Endothelial cell of umbilical vein (primary cell): Measurements from ENCODE around the gene RUFY3. TPM values are rescaled to one million over a fixed set of nuclear protein-coding genes. Genes with fewer than 3 reads are reported as not detected.

Source experiments
- BruUV-seq: library from RNA; stranded (reverse); fragments of 400-500 nt; replicated peaks from 2 replicates; lab custom pipeline; 2021; lab: Mats Ljungman, UMichigan
- CTCF ChIA-PET: fragments of 300-600, 350-600 bp; sonication (Branson Sonifier 250); formaldehyde crosslinking; loops from one replicate; lab custom pipeline; 2021; ENCODE audit warnings: antibody characterized with exemption, inconsistent platforms; lab: Charles Lee
- POLR2A ChIA-PET: fragments of 300-600, 350-600 bp; sonication (Branson Sonifier 250); formaldehyde crosslinking; loops from one replicate; lab custom pipeline; 2021; ENCODE audit warnings: antibody characterized with exemption, inconsistent platforms; lab: Charles Lee
- DNase-seq: peaks from one replicate; pipeline ENCODE4 v3.0.0-alpha.2; 2011; ENCODE audit warnings: low read depth, low spot score
- FAIRE-seq: peaks from 2 replicates; lab custom pipeline; 2011; peaks lifted over from hg19 to GRCh38; lab: Jason Lieb, UNC
- H2AFZ ChIP-seq: 2 replicates; pipeline ENCODE4 v1.6.0; 2012; ENCODE audit warnings: low read depth, low read length, control low read depth, inconsistent platforms
- H3K27ac ChIP-seq: 2 replicates; pipeline ENCODE4 v1.5.1; 2011; ENCODE audit warnings: low read depth, mild to moderate bottlenecking, control low read depth, low read length, moderate library complexity; ENCODE audit not compliant: insufficient read depth
- H3K27me3 ChIP-seq, 2 experiments: 2 replicates each; pipeline versions ENCODE4 v1.6.0 to v1.6.1; 2011; ENCODE audit warnings: low read length in 2 of 2, mixed read lengths in 1 of 2; ENCODE audit not compliant: control insufficient read depth in 2 of 2, insufficient read depth in 2 of 2
- H3K36me3 ChIP-seq, 2 experiments: 2 replicates in 1 of 2; 3 replicates in 1 of 2; pipeline ENCODE4 v1.5.1; 2011; ENCODE audit warnings: low read length in 2 of 2, mild to moderate bottlenecking in 1 of 2, moderate library complexity in 1 of 2; ENCODE audit not compliant: control insufficient read depth in 2 of 2, insufficient read depth in 2 of 2; ENCODE audit errors: extremely low read depth in 1 of 2
- H3K4me1 ChIP-seq: 3 replicates; pipeline ENCODE4 v1.5.1; 2011; ENCODE audit warnings: mild to moderate bottlenecking, low read length; ENCODE audit not compliant: control insufficient read depth, insufficient read depth; ENCODE audit errors: extremely low read depth
- H3K4me2 ChIP-seq: 2 replicates; pipeline ENCODE4 v1.6.1; 2011; ENCODE audit warnings: low read length, control low read depth, mixed read lengths; ENCODE audit not compliant: insufficient read depth
- H3K4me3 ChIP-seq, 3 experiments: fragments of 200-600 bp in 1 of 3; sonication (generic), shearing (Covaris generic) in 1 of 3; replicated peaks in 1 of 3; 2 replicates each; pipeline ENCODE4 v1.5.1; 2011 to 2016; ENCODE audit warnings: control low read depth in 3 of 3, low read length in 3 of 3, mild to moderate bottlenecking in 2 of 3, inconsistent platforms in 1 of 3, low read depth in 1 of 3, moderate library complexity in 1 of 3; ENCODE audit not compliant: insufficient read depth in 1 of 3
- H3K79me2 ChIP-seq: 2 replicates; pipeline ENCODE4 v1.6.0; 2012; ENCODE audit warnings: low read length, inconsistent platforms; ENCODE audit not compliant: control insufficient read depth, insufficient read depth
- H3K9ac ChIP-seq: replicated peaks from 2 replicates; pipeline ENCODE3; 2011; ENCODE audit warnings: low read length, control low read depth; ENCODE audit not compliant: insufficient read depth; ENCODE audit errors: extremely low read depth
- H3K9me1 ChIP-seq: replicated peaks from 3 replicates; pipeline ENCODE4 v1.6.0; 2011; ENCODE audit warnings: mild to moderate bottlenecking, low read length; ENCODE audit not compliant: control insufficient read depth, insufficient read depth; ENCODE audit errors: extremely low read depth
- H3K9me3 ChIP-seq: replicated peaks from 2 replicates; pipeline ENCODE4 v1.5.1; 2012; ENCODE audit warnings: low read length, inconsistent platforms; ENCODE audit not compliant: control insufficient read depth, insufficient read depth
- H4K20me1 ChIP-seq: replicated peaks from 2 replicates; pipeline ENCODE3; 2011; ENCODE audit warnings: mild to moderate bottlenecking, low read length; ENCODE audit not compliant: control insufficient read depth, insufficient read depth; ENCODE audit errors: extremely low read depth
- CTCF ChIP-seq, 2 donors: IDR thresholded peaks; 1 replicate in 1 of 2; 2 replicates in 1 of 2; pipeline ENCODE4 v1.5.1; 2011; ENCODE audit warnings: low read length in 2 of 2, mild to moderate bottlenecking in 2 of 2, moderate library complexity in 2 of 2, control low read depth in 1 of 2, inconsistent platforms in 1 of 2, low read depth in 1 of 2; ENCODE audit not compliant: insufficient read depth in 1 of 2; ENCODE audit errors: extremely low read depth in 1 of 2
- EZH2 ChIP-seq: IDR thresholded peaks from 2 replicates; pipeline ENCODE4 v1.6.1; 2012; ENCODE audit warnings: borderline replicate concordance, low read depth, mild to moderate bottlenecking, moderate library complexity, low read length, inconsistent platforms; ENCODE audit not compliant: severe bottlenecking
- FOS ChIP-seq: IDR thresholded peaks from 2 replicates; pipeline ENCODE4 v1.6.1; 2011; ENCODE audit warnings: mild to moderate bottlenecking, low read length, moderate library complexity, borderline replicate concordance; ENCODE audit not compliant: insufficient read depth
- GATA2 ChIP-seq: IDR thresholded peaks from 2 replicates; pipeline ENCODE4 v1.7.0; 2011; ENCODE audit warnings: low read depth, mild to moderate bottlenecking, moderate library complexity, mixed read lengths, low read length; ENCODE audit not compliant: insufficient read length, insufficient read depth
- JUN ChIP-seq: IDR thresholded peaks from 2 replicates; pipeline ENCODE4 v1.6.1; 2011; ENCODE audit warnings: borderline replicate concordance, low read depth; ENCODE audit not compliant: insufficient read length, insufficient read depth
- MAX ChIP-seq: IDR thresholded peaks from 2 replicates; pipeline ENCODE4 v1.6.1; 2011; ENCODE audit not compliant: insufficient read depth, insufficient read length
- MYC ChIP-seq: IDR thresholded peaks from one replicate; pipeline ENCODE4 v1.6.1; 2011; ENCODE audit warnings: mild to moderate bottlenecking, low read depth, low read length
- POLR2A ChIP-seq: IDR thresholded peaks from 2 replicates; pipeline ENCODE4 v1.6.1; 2012; ENCODE audit warnings: low read depth, mild to moderate bottlenecking, control low read depth, low read length
- POLR2AphosphoS5 ChIP-seq: IDR thresholded peaks from 2 replicates; pipeline ENCODE4 v1.6.1; 2012; ENCODE audit warnings: low read depth, mild to moderate bottlenecking, control low read depth, low read length, moderate library complexity; ENCODE audit not compliant: insufficient read depth
- dilution Hi-C: fragments of 300-500 bp; cut with MboI; formaldehyde crosslinking; loops from one replicate; pipeline ENCODE4 v1.15.0; 2019; ENCODE audit warnings: low sequenced_read_pairs; ENCODE audit not compliant: extremely low pct_ligation_motif_present
- intact Hi-C: fragments of 100-400 bp; cut with micrococcal nuclease; formaldehyde crosslinking; loops from one replicate; pipeline ENCODE4 v1.10.0; 2022
- polyA plus RNA-seq, 4 experiments: library from polyadenylated mRNA; depleted of rRNA in 3 of 4; stranded (reverse) in 3 of 4; unstranded in 1 of 4; fragments of >200 nt; gene quantifications; 2 replicates each; pipeline versions ENCODE4 v1.2.1 to v1.2.3, GENCODE V29; 2011 to 2012; ENCODE audit warnings: missing spikeins in 1 of 4
- total RNA-seq: library from RNA; stranded (reverse); gene quantifications from 2 replicates; pipeline ENCODE4 v1.2.3, GENCODE V29; 2021

Gene RUFY3
- total and polyA plus RNA-seq, 2 donors (not counting 3 experiments of a cell fraction or from before 2014, with no cell fraction given) = 10.0 to 52.8 TPM

GRCh38 chr4:70674191-70674590 lies 47.6 kb upstream of the RUFY3 start:
- H3K36me3 ChIP-seq = no peaks in the 10 kb centered on the region
- POLR2A ChIA-PET = no interaction called here
- no peaks in the 10 kb centered on the region for H3K79me2 ChIP-seq
- H3K27me3 ChIP-seq = peaks cover 0 to 2% of the 10 kb centered on the region in 2 experiments
- BruUV-seq = no TSS peak
- no peaks in the 10 kb centered on the region for H3K9me1 ChIP-seq
- no peaks in the 10 kb centered on the region for H4K20me1 ChIP-seq
- H2AFZ ChIP-seq = no peak overlapping the region
- no peak overlapping the region for H3K9ac ChIP-seq
- CTCF ChIA-PET = interaction anchor here (1.3 kb wide), 1 partner anchor 73 kb away, joined by 3 read pairs; no protein-coding TSS in a partner anchor
- H3K4me3 ChIP-seq = no peak overlapping the region
- FAIRE-seq (no peak), DNase-seq (no peak)
- H3K9me3 ChIP-seq = no peaks in the 10 kb centered on the region
- no peak overlapping the region for H3K27ac ChIP-seq
- no peak for TF ChIP-seq MAX
- intact Hi-C loops (no loop called here), dilution Hi-C loops (no loop called here)
- no peak overlapping the region for H3K4me2 ChIP-seq
- H3K4me1 ChIP-seq = no peaks in the 10 kb centered on the region

- Histone ChIP-seq H3K9ac (no peak overlapping the region), H4K20me1 (no peaks in the 10 kb centered on the region), H3K4me2 (no peak overlapping the region), H2AFZ (no peak overlapping the region), H3K27ac (no peak overlapping the region), H3K79me2 (no peaks in the 10 kb centered on the region), H3K4me1 (no peaks in the 10 kb centered on the region), H3K9me3 (no peaks in the 10 kb centered on the region), H3K9me1 (no peaks in the 10 kb centered on the region), H3K27me3 (peaks cover 0 to 2% of the 10 kb centered on the region in 2 experiments), H3K4me3 (no peak overlapping the region), H3K36me3 (no peaks in the 10 kb centered on the region)
- POLR2A ChIA-PET = no interaction called here
- TF ChIP-seq FOS (no peak), EZH2 (no peak), CTCF (IDR thresholded peaks at IDR 0.05; ENCODE audit: extremely low read depth in 1 of 2, insufficient read depth in 1 of 2, low read depth in 1 of 2, low read length in 2 of 2) (no peak), GATA2 (no peak), MYC (no peak), MAX (no peak), POLR2AphosphoS5 (no peak), POLR2A (no peak), JUN (no peak)
- no TSS peak for BruUV-seq
- FAIRE-seq (no peak), DNase-seq (no peak)
- dilution Hi-C loops = no loop called here
- CTCF ChIA-PET = interaction anchor here (1.3 kb wide), 1 partner anchor 74 kb away, joined by 3 read pairs; no protein-coding TSS in a partner anchor
- intact Hi-C loops = no loop called here
These were observed 47.0 kb upstream of the RUFY3 start for GRCh38 chr4:70674731-70675130.
